Stimulated activated CD8-positive, alpha-beta memory T cell treated with anti-CD3 and anti-CD28 coated beads, Interleukin-15, amount 100 ng/mL, for 48 hours (primary cell): ENCODE data around the gene EPHA1.

ENCODE experiments used
- DNase-seq, 2 donors: peaks; one replicate each; pipeline ENCODE4 v3.0.0-alpha.2; 2020; ENCODE audit warnings: low read depth in 2 of 2

EPHA1 gene

GRCh38 chr7:143408686-143409561 is at the start of gene EPHA1:
EPHA1 (minus strand) TSS chr7:143408856; CDS start chr7:143408805, 51 bp downstream.
- DNase-seq, result peak in 1 of 2 donors; percentile 20

DNA sequence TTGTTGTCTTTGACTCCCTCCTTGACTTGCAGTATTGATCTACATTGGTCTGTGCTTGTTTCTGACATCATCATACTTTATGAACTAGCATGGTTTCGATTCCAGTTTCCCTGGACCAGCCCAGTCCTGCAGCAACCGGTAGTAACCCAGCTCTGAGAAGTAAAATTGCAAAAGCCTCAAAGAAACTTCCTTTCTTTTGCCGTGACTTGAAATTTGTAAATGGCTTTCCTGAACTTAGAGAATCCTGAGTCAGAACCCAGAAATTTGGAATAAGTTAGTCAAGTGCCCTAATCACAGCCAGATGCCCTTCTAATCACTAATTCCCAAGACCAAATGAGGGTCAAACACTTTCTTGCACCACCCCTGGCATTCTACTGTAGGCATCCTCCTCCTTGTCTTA is 49.6 kb upstream of the EPHA1 start:
- DNase-seq, result no peak

- DNase-seq, result no peak
Observed at GRCh38 chr7:143456992-143457793, 48.5 kb upstream of the EPHA1 start.

DNA sequence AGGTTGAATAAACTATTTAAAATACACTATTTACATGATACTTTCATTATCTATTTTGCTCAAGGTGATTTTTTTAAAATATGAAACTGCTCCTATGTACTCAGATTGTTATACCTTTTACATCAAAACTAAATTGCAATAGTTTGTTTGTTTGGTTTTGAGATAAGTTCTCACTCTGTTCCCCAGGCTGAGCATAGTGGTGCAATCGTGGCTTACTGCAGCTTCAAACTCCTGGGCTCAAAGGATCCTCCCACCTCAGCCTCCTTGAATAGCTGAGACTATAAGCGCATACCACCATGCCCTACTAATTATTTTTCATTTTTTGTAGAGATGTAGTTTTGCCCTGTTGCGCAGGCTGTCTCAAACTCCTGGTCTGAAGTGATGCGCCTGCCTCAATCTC is 47.3 kb upstream of the EPHA1 start:
- no peak for DNase-seq

DNA sequence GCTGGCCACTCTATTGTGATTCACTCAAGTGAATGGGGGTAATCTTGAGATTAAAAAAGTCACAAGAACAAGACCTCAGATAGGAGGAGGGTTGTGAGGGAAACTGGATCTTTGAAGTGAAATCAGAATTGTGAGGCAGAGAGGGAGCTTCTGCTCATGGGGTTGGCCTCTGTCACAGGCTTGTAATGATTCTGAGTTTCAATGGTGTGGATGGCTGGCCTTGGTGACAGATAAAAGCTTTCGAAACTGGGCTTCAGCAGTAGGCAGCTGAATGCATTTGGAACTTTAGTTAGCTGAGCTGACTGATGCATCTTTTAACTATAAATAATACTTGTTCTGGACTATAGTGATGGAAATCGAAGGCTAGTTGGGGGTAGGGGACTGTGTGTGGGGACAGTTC is 46.8 kb upstream of the EPHA1 start:
- no peak for DNase-seq

DNA sequence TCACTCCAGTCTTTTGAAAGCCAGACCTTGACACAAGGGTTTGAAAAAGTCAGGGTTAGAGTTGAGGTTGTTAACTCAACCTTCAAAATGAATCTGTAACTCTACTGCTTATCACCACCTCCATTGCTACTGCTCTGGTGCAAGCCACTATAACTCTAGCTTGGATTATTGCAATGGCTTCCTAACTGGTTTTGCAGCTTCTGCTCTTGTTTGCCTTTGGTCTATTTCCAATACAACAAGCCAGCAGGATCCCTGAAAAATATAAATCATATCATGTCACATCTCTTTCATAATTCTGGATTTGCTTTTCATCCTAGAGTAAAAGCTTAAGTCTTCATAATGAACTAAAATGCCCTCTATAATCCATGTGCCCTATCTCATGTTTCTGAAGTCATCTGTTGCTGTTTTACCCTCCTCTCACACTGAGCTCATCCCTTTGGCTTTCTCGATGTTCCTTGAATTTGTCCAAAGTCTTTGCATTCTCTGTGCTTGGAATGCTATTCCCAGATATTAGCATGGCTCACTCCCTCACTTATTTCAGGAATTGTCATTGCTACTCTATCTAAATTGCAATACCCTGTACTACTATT is 45.5 kb upstream of the EPHA1 start:
- DNase-seq, result no peak

- DNase-seq, result no peak
Observed at GRCh38 chr7:143452495-143452894, 43.8 kb upstream of the EPHA1 start.

GRCh38 chr7:143451746-143452145 is 43.1 kb upstream of the EPHA1 start:
- no peak for DNase-seq

- no peak for DNase-seq
Observed at GRCh38 chr7:143451122-143451521, 42.5 kb upstream of the EPHA1 start.

- no peak for DNase-seq
Observed at GRCh38 chr7:143449793-143450192, 41.1 kb upstream of the EPHA1 start.

GRCh38 chr7:143448429-143448828 is 39.8 kb upstream of the EPHA1 start:
- DNase-seq, result no peak

- DNase-seq, result no peak
Observed at GRCh38 chr7:143447466-143447865, 38.8 kb upstream of the EPHA1 start.

DNA sequence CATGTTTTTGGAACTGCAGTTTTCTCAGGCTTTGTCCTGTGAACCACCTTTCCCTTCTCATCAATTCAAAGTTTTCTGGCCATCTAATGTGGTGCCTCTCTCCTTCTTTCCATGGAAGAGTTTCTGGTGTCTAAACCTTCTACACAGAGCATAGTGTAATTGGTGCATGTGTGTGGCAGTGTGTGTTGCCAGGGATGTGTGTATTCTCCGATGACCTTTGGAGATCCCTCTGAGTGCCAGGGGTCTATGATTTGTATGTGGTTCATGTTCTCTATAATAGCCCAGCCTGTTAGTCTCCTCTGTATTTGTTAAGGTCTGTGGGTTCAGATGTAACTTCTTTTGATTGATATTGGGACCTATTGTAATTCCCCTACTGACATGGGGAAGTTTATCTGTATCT is 36.1 kb upstream of the EPHA1 start:
- no peak for DNase-seq

DNA sequence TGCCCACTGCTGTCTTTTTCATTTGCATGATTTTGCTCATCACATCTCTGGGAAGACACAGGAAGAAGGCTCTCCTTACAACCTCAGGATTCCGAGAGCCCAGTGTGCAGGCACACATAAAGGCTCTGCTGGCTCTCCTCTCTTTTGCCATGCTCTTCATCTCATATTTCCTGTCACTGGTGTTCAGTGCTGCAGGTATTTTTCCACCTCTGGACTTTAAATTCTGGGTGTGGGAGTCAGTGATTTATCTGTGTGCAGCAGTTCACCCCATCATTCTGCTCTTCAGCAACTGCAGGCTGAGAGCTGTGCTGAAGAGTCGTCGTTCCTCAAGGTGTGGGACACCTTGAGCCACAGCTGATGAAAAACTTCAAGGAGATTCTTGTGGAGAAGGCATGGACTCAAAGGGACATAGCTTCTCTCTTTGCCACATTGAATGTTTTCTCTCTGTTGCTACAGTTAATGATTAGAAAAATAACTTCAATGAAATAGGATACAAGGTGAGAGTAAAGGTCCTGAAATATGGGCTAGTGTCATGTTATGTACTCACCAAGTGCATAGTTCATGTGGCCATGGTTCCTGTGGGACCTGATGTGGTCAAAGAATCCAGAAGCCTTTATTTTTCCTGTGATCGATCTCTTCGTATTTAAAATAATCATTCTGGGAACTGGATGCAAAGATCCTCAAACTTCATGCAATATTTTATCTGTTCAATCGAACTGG is 35.6 kb upstream of the EPHA1 start:
- no peak for DNase-seq

DNA sequence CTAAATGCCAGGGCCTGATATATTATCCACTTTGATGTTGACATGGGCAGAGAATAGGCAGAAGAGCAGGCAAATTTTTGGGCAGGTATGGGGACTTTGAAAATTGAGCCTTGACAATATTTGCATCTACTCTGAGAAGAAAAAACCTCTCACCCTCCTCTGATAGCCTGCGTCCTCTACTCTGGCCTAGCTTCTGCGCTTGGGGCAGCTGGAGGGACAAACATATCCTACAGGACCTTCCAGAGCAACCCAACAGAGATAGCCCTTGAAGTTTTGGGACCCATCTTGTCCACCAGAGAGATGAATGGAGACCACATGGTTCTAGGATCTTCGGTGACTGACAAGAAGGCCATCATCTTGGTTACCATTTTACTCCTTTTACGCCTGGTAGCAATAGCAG is 34.5 kb upstream of the EPHA1 start, which contains the start of gene TAS2R60:
TSS of gene TAS2R60 (plus strand) at position 301 of the 400 bp plus-strand sequence. CDS start at position 301, 0 bp downstream.
- no peak for DNase-seq

GRCh38 chr7:143439866-143440265 is 31.2 kb upstream of the EPHA1 start:
- DNase-seq, result no peak

GRCh38 chr7:143437578-143437977 is 28.9 kb upstream of the EPHA1 start:
- DNase-seq, result no peak

GRCh38 chr7:143436325-143436946 is 27.8 kb upstream of the EPHA1 start:
- no peak for DNase-seq

GRCh38 chr7:143435266-143435665 is 26.6 kb upstream of the EPHA1 start:
- DNase-seq, result no peak

DNA sequence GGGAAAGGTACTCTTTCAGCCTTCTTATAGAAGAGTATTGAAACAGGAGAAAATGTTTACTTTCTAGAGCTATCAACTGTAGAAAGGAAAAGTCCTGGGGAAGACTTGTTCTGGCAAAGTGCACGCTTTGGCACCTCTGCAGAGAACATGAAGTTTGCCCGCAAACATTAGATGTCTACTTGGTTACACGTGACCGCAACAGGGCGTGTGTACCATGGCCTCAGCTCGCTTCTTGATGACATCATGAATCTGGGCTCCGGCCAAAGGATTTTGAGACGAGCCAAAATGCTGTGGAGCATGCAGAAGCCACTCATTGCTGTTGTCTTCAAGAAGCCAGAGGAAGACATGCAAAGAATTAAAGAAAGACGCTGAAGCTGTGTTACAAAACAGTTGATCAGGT is 26.0 kb upstream of the EPHA1 start:
- no peak for DNase-seq

DNA sequence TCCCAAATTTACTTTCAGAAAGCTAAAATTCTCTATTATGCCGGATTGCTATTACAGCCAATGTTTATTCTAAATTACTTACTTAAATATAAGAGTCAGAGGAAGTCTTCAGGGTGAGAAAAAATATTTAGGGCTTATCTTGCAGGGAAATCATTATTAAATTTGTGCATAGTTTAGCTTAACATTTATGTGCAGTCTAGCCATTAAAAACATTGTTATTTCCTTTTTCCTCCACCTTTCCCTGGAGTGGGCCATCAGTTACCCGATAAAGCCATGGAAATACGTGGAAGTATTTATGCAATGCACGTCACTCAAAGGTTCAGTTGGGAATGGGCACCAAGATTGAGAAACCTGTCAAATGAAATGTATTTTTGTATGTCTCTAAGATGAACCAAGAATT is 25.1 kb upstream of the EPHA1 start:
- no peak for DNase-seq
